ENCODE measurements around the gene NKAIN2.

NKAIN2 gene

GRCh38 chr6:123854201-123854600 lies 50.5 kb downstream of the NKAIN2 start:
- Histone ChIP-seq H3K9me3 (replicated peaks; ENCODE audit: insufficient read depth, low read length) (no peaks in the 10 kb centered on the region), H3K36me3 (replicated peaks; ENCODE audit: insufficient read depth, low read length) (no peaks in the 10 kb centered on the region), H3K79me2 (ENCODE audit: low read length) (no peaks in the 10 kb centered on the region), H3F3A (ENCODE audit: insufficient read depth, low read length) (no peaks in the 10 kb centered on the region), H3K4me3 (ENCODE audit: low read length) (no peak overlapping the region), H3K9me2 (replicated peaks; ENCODE audit: insufficient read depth, low read length) (no peaks in the 10 kb centered on the region), H3K9ac (ENCODE audit: low read length) (no peak overlapping the region), H2AFZ (ENCODE audit: low read length) (no peak overlapping the region), H3K4me1 (ENCODE audit: low read length) (no peaks in the 10 kb centered on the region), H4K20me1 (ENCODE audit: insufficient read depth, low read length) (no peaks in the 10 kb centered on the region), H3K4me2 (ENCODE audit: low read depth, low read length) (no peak overlapping the region), H3K27ac (ENCODE audit: low read length) (no peak overlapping the region), H3K27me3 (replicated peaks; ENCODE audit: insufficient read depth, low read length) (no peaks in the 10 kb centered on the region)
- no peak for DNase-seq
- no peak for TF ChIP-seq EZH2 (optimal IDR thresholded peaks at IDR 0.05; ENCODE audit: low read depth, low read length)
- TF ChIP-seq EZH2phosphoT487 (IDR thresholded peaks at IDR 0.05; ENCODE audit: low read length) = no peak
- TF ChIP-seq CTCF (IDR thresholded peaks at IDR 0.05; ENCODE audit: low read length) = no peak

- Histone ChIP-seq H3K4me3 (ENCODE audit: low read length) (no peak overlapping the region), H3K4me1 (ENCODE audit: low read length) (no peaks in the 10 kb centered on the region), H3K27ac (ENCODE audit: low read length) (no peak overlapping the region), H3K9me2 (replicated peaks; ENCODE audit: insufficient read depth, low read length) (no peaks in the 10 kb centered on the region), H3K9me3 (replicated peaks; ENCODE audit: insufficient read depth, low read length) (no peaks in the 10 kb centered on the region), H2AFZ (ENCODE audit: low read length) (no peak overlapping the region), H3K27me3 (replicated peaks; ENCODE audit: insufficient read depth, low read length) (no peaks in the 10 kb centered on the region), H3F3A (ENCODE audit: insufficient read depth, low read length) (no peaks in the 10 kb centered on the region), H4K20me1 (ENCODE audit: insufficient read depth, low read length) (no peaks in the 10 kb centered on the region), H3K4me2 (ENCODE audit: low read depth, low read length) (no peak overlapping the region), H3K9ac (ENCODE audit: low read length) (no peak overlapping the region), H3K79me2 (ENCODE audit: low read length) (no peaks in the 10 kb centered on the region), H3K36me3 (replicated peaks; ENCODE audit: insufficient read depth, low read length) (no peaks in the 10 kb centered on the region)
- no peak for DNase-seq
- TF ChIP-seq EZH2phosphoT487 (IDR thresholded peaks at IDR 0.05; ENCODE audit: low read length) = no peak
- TF ChIP-seq CTCF (IDR thresholded peaks at IDR 0.05; ENCODE audit: low read length) = no peak
- TF ChIP-seq EZH2 (optimal IDR thresholded peaks at IDR 0.05; ENCODE audit: low read depth, low read length) = no peak
Observed at GRCh38 chr6:123855506-123855905, 51.8 kb downstream of the NKAIN2 start.

- H3K9ac ChIP-seq (ENCODE audit: low read length) = no peak overlapping the region
- no peaks in the 10 kb centered on the region for H4K20me1 ChIP-seq (ENCODE audit: insufficient read depth, low read length)
- H3F3A ChIP-seq (ENCODE audit: insufficient read depth, low read length) = no peaks in the 10 kb centered on the region
- H3K9me2 ChIP-seq (replicated peaks; ENCODE audit: insufficient read depth, low read length) = no peaks in the 10 kb centered on the region
- TF ChIP-seq EZH2phosphoT487 (IDR thresholded peaks at IDR 0.05; ENCODE audit: low read length) (no peak), CTCF (IDR thresholded peaks at IDR 0.05; ENCODE audit: low read length) (no peak), EZH2 (optimal IDR thresholded peaks at IDR 0.05; ENCODE audit: low read depth, low read length) (no peak)
- no peak overlapping the region for H2AFZ ChIP-seq (ENCODE audit: low read length)
- H3K36me3 ChIP-seq (replicated peaks; ENCODE audit: insufficient read depth, low read length) = no peaks in the 10 kb centered on the region
- H3K4me2 ChIP-seq (ENCODE audit: low read depth, low read length) = no peak overlapping the region
- no peaks in the 10 kb centered on the region for H3K27me3 ChIP-seq (replicated peaks; ENCODE audit: insufficient read depth, low read length)
- no peak overlapping the region for H3K4me3 ChIP-seq (ENCODE audit: low read length)
- no peak overlapping the region for H3K27ac ChIP-seq (ENCODE audit: low read length)
- no peaks in the 10 kb centered on the region for H3K4me1 ChIP-seq (ENCODE audit: low read length)
- no peaks in the 10 kb centered on the region for H3K79me2 ChIP-seq (ENCODE audit: low read length)
- no peaks in the 10 kb centered on the region for H3K9me3 ChIP-seq (replicated peaks; ENCODE audit: insufficient read depth, low read length)
- no peak for DNase-seq
Observed at GRCh38 chr6:123859291-123859690, 55.6 kb downstream of the NKAIN2 start.
